Skeletal muscle satellite cell (primary cell): ENCODE measurements around the gene RIPOR1.

Experiments used
- H3K27me3 ChIP-seq: 2 replicates; pipeline ENCODE4 v1.7.0; 2013; ENCODE audit warnings: low read length; ENCODE audit not compliant: control insufficient read depth, insufficient read depth
- H3K36me3 ChIP-seq: 2 replicates; pipeline ENCODE4 v1.7.0; 2013; ENCODE audit warnings: mild to moderate bottlenecking, control low read depth, low read length; ENCODE audit not compliant: insufficient read depth
- H3K4me1 ChIP-seq: 2 replicates; pipeline ENCODE4 v1.7.0; 2013; ENCODE audit warnings: low read length; ENCODE audit not compliant: control insufficient read depth, insufficient read depth
- H3K4me2 ChIP-seq: 2 replicates; pipeline ENCODE4 v1.7.0; 2013; ENCODE audit warnings: mild to moderate bottlenecking, low read length
- H3K4me3 ChIP-seq: 2 replicates; pipeline ENCODE4 v1.7.0; 2013; ENCODE audit warnings: low read length
- H3K9ac ChIP-seq: 2 replicates; pipeline ENCODE4 v1.7.0; 2013; ENCODE audit warnings: mild to moderate bottlenecking, low read depth, low read length, moderate library complexity
- H3K9me3 ChIP-seq: replicated peaks from 2 replicates; pipeline ENCODE4 v1.7.0; 2013; ENCODE audit warnings: mild to moderate bottlenecking, control low read depth, low read length

The RIPOR1 gene

GRCh38 chr16:67543036-67543435, 14.4 kb downstream of the RIPOR1 start:
- H3K4me1 ChIP-seq = peaks cover 20% of the 10 kb centered on the region
- no peak overlapping the region for H3K4me3 ChIP-seq
- H3K36me3 ChIP-seq = peaks cover 90% of the 10 kb centered on the region

GRCh38 chr16:67543582-67543981, 15.0 kb downstream of the RIPOR1 start:
- Histone ChIP-seq H3K9me3 (no peaks in the 10 kb centered on the region), H3K4me1 (peaks cover 15% of the 10 kb centered on the region), H3K9ac (no peak overlapping the region), H3K27me3 (no peaks in the 10 kb centered on the region), H3K36me3 (peaks cover 94% of the 10 kb centered on the region), H3K4me3 (no peak overlapping the region), H3K4me2 (no peak overlapping the region)

More at GRCh38 chr16:67543036-67543435, 14.4 kb downstream of the RIPOR1 start:
- Histone ChIP-seq H3K9ac (no peak overlapping the region), H3K27me3 (no peaks in the 10 kb centered on the region), H3K4me2 (no peak overlapping the region), H3K9me3 (no peaks in the 10 kb centered on the region)

GRCh38 chr16:67544329-67544841, 15.8 kb downstream of the RIPOR1 start:
- Histone ChIP-seq H3K4me3 (no peak overlapping the region), H3K36me3 (peaks cover 89% of the 10 kb centered on the region), H3K4me2 (no peak overlapping the region), H3K4me1 (peaks cover 13% of the 10 kb centered on the region), H3K27me3 (no peaks in the 10 kb centered on the region), H3K9me3 (no peaks in the 10 kb centered on the region), H3K9ac (no peak overlapping the region)

- peaks cover 89% of the 10 kb centered on the region for H3K36me3 ChIP-seq
- H3K4me2 ChIP-seq = no peak overlapping the region
- H3K27me3 ChIP-seq = no peaks in the 10 kb centered on the region
- H3K9me3 ChIP-seq = no peaks in the 10 kb centered on the region
- H3K9ac ChIP-seq = no peak overlapping the region
- no peak overlapping the region for H3K4me3 ChIP-seq
- H3K4me1 ChIP-seq = peaks cover 13% of the 10 kb centered on the region
Observed at GRCh38 chr16:67544844-67545664, 16.4 kb downstream of the RIPOR1 start.

GRCh38 chr16:67545665-67546024, 17.0 kb downstream of the RIPOR1 start:
- Histone ChIP-seq H3K27me3 (no peaks in the 10 kb centered on the region), H3K9me3 (no peaks in the 10 kb centered on the region), H3K4me3 (no peak overlapping the region), H3K4me1 (peaks cover 13% of the 10 kb centered on the region), H3K36me3 (peaks cover 83% of the 10 kb centered on the region), H3K9ac (no peak overlapping the region), H3K4me2 (no peak overlapping the region)

GRCh38 chr16:67546091-67546501, 17.5 kb downstream of the RIPOR1 start:
- Histone ChIP-seq H3K4me3 (no peak overlapping the region), H3K27me3 (no peaks in the 10 kb centered on the region), H3K9me3 (no peaks in the 10 kb centered on the region), H3K9ac (no peak overlapping the region), H3K4me1 (peaks cover 12% of the 10 kb centered on the region), H3K36me3 (peaks cover 78% of the 10 kb centered on the region), H3K4me2 (no peak overlapping the region)

GRCh38 chr16:67546761-67547422, 18.3 kb downstream of the RIPOR1 start:
- no peak overlapping the region for H3K4me2 ChIP-seq
- no peaks in the 10 kb centered on the region for H3K27me3 ChIP-seq
- no peak overlapping the region for H3K9ac ChIP-seq
- no peak overlapping the region for H3K4me3 ChIP-seq
- peaks cover 71% of the 10 kb centered on the region for H3K36me3 ChIP-seq
- H3K9me3 ChIP-seq = no peaks in the 10 kb centered on the region
- H3K4me1 ChIP-seq = peaks cover 4% of the 10 kb centered on the region

- H3K4me3 ChIP-seq = no peak overlapping the region
- no peak overlapping the region for H3K4me2 ChIP-seq
- H3K4me1 ChIP-seq = no peaks in the 10 kb centered on the region
- no peak overlapping the region for H3K9ac ChIP-seq
- H3K27me3 ChIP-seq = no peaks in the 10 kb centered on the region
- peaks cover 65% of the 10 kb centered on the region for H3K36me3 ChIP-seq
- no peaks in the 10 kb centered on the region for H3K9me3 ChIP-seq
Observed at GRCh38 chr16:67547423-67548264, 19.0 kb downstream of the RIPOR1 start.

- no peaks in the 10 kb centered on the region for H3K4me1 ChIP-seq
- H3K36me3 ChIP-seq = peaks cover 56% of the 10 kb centered on the region
- no peak overlapping the region for H3K4me2 ChIP-seq
- no peaks in the 10 kb centered on the region for H3K27me3 ChIP-seq
- no peak overlapping the region for H3K4me3 ChIP-seq
- no peak overlapping the region for H3K9ac ChIP-seq
- H3K9me3 ChIP-seq = no peaks in the 10 kb centered on the region
Observed at GRCh38 chr16:67548265-67549126, 19.9 kb downstream of the RIPOR1 start.

GRCh38 chr16:67549240-67549639, 20.6 kb downstream of the RIPOR1 start:
- Histone ChIP-seq H3K4me3 (no peak overlapping the region), H3K9ac (no peak overlapping the region), H3K4me2 (no peak overlapping the region), H3K36me3 (peaks cover 50% of the 10 kb centered on the region), H3K27me3 (no peaks in the 10 kb centered on the region), H3K9me3 (no peaks in the 10 kb centered on the region), H3K4me1 (no peaks in the 10 kb centered on the region)
